Left renal cortex interstitium (tissue), 4 donors: ENCODE data around the gene EPHB2. TPM values are rescaled to one million over a fixed set of nuclear protein-coding genes. Genes with fewer than 3 reads are reported as not detected.

Experiments
- DNase-seq, 4 donors: peaks; one replicate each; pipeline ENCODE4 v3.0.0-alpha.2; 2013; ENCODE audit warnings: low read depth in 4 of 4, low spot score in 2 of 4, missing footprints in 1 of 4
- polyA plus RNA-seq, 4 donors: library from polyadenylated mRNA; unstranded; fragments of 120-200 nt; gene quantifications; one replicate each; pipeline ENCODE4 v1.2.1, GENCODE V29; 2013; ENCODE audit not compliant: insufficient read length in 4 of 4

Gene EPHB2
- polyA plus RNA-seq, 4 donors = 9.5 to 15.4 (median 12.6) TPM

GRCh38 chr1:22794647-22795365 is 84.2 kb downstream of the EPHB2 start:
- no peak for DNase-seq

- DNase-seq = no peak
Observed at GRCh38 chr1:22795366-22795714, 84.7 kb downstream of the EPHB2 start.

DNA sequence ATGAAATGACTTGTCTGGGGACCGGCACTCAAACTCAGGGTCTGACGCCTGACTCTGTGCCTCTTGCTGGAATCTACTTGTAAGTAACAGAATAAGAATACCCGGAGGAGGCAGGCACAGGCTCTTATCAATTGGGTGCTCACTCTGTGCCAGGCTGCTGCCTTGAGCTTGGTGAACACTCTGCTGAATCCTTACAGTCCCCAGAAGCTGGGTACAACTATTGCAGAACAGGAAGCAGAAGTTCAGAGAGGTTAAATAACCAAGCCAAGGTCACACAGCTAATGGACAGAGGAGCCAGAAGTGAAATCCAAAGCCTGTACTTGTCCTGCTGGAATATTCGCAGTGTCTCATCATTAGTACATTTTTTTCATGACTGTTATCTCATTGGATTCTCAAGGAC is 86.0 kb downstream of the EPHB2 start:
- DNase-seq = no peak

DNA sequence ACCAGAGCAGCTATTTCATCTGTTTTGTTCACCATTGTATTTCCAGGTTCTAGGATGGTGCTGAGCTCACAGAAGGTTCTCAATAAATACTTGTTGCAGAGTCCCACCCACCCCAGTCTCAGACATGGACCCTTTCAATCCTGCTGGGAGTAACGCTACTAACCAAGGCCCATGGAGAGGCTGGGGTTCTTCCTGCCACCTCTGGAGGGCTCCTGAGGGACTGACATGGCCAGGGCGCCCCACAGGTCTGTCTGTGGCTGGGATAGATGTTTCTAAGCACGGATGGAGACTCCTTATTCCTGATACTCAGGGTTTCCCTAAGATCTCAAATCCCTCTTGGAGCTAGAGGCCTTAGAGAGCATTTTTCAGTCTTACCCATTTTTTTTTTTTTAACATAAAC is 87.4 kb downstream of the EPHB2 start:
- no peak for DNase-seq

DNA sequence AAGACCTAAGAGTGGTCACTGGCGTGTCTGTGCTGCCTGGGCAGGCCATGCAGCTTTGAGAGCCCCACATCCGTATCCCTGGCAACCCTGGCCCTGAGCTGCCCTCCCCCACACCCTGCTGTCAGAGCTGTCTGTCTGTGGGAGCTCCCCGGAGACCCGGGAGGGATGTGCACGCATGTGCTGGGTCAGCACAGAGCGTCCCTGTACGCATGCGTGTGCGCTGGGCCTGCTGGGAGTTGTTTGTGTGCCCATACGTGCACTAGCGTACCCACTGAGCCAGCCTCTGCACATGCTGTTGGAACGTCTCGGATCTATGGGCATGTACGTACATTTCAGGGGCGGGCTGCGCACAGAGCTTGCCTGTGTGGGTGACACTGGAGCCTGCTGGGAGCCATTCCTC is 89.3 kb downstream of the EPHB2 start:
- no peak for DNase-seq

GRCh38 chr1:22800629-22801028 is 90.0 kb downstream of the EPHB2 start:
- DNase-seq = no peak

DNA sequence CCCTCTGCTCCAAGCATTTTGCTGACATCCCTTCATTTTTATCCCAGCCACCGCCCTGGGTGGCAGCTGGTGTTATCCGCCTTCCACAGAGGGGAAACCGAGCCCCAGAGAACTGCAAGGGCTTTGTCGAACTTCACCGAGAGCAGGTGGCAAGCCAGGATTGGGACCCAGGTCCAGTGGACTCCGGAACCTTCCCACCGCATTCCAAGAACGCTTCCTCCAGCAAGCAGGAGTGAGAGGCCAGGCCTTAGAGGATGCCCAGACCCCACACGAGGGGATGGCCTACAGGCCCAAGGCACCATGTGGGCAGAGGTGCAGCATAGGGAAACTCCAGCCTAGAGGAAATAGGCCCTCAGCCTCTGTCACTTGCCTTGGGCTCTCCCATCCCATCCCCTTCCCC is 90.7 kb downstream of the EPHB2 start:
- DNase-seq = no peak

DNA sequence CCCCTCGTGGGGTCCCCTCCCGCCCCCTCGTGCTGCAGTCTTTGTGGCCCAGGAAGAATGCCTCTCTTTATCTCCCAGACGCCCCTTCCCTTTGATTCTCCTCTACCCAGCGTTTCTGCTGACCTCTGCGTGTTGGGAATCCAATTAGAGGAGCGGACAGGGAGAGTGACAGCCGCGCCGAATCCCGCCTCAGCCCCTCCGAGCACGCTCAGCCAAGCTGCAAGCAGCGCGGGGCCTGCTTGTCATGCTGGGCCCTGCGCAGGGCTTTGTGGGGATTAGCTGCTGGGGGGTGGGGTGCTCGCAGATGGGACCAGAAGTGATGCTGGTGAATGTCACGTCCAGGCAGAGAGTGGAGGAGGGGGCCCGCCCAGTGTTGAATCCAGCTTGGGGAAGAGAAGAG is 91.1 kb downstream of the EPHB2 start:
- DNase-seq = no peak

DNA sequence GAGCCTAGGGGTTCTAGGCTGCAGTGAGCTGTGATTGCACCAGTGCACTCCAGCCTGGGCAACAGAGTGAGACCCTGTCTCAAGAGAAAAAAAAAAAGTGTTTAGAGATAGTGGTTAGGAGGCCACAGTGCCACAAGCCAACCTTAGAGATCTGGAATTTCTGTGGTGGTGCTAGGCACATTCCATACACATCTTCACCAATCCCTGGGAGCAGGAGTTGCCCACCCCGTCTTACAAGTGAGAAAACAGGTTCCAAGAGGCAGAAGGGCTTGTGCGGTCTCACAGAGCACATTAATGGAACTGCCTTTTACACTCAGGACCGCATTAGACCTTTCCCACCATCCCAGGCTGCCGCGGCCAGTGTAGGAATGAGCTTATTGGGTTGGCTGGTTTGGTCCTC is 93.2 kb downstream of the EPHB2 start:
- no peak for DNase-seq

- DNase-seq = no peak
Observed at GRCh38 chr1:22804406-22804805, 93.8 kb downstream of the EPHB2 start.

DNA sequence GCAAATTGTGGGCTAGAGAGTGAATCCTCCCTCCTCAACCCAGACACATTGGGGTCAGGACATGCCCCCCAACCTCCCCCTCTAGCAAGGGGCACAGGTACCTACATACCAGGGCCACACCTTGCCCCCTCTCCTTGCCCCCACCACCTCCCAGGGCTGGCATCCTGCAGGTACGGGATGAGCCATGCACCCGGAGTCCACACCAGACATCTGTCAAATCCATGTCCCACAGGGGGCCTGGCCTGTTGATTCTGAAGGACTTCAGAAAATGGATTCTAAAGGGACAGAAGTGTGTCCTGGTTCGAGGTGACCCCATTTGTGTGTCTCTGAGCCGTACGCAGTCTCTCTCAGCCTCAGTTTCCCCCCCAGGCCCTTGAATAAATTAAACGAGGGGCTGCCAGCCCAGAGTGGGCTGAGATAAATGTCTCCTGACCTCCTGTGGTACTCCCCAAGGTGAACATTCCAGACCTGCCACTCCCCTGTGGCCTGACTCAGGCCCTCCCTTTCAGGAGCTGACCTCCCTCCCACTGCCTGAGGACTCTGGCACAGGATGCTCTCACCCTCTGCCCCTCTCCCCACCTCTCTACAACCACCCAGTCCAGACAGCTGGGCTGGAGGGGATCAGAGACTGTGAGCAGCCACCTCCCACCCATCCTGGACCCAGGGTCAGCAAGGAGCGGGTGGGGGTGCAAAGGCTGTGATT is 94.5 kb downstream of the EPHB2 start:
- no peak for DNase-seq

GRCh38 chr1:22805672-22806038 is 95.0 kb downstream of the EPHB2 start:
- no peak for DNase-seq

DNA sequence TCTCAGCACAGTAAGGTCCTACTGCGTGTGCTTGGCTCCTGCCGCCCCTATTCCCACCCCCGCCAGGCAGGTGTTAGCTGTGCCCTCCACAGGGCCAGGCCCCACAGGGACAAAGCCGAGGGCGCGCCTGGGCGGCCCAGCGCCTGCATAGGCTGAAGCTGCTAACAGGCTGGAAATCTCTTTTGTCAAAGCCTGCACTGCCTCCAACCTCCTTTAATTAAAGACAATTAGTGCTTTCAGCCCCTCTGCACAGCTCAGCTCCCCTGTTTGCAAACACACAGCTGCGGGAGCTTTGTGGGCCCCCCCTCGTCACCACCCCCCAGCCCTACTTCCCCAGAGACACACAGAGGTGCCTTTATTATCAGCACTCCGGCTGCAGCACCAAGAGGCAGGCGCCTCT is 95.9 kb downstream of the EPHB2 start:
- no peak for DNase-seq

DNA sequence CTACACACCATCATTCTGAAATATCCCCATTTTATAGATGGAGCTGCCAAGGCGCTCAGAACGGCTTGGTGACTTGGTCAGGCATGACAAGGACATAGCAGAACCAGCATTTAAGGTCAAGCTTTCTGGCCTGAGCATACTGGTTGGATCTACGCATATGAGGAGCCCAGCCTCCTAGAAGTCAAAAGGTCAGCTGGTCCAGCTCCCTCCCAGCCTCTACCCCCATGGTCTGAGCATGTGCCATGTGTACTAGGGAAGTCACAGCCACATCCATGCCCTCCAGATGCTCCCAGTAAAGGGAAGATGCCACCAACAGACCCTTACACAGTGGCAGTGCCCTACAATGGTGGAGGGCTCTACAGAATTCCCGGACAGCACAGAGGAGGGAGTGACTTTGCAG is 96.7 kb downstream of the EPHB2 start:
- no peak for DNase-seq

DNA sequence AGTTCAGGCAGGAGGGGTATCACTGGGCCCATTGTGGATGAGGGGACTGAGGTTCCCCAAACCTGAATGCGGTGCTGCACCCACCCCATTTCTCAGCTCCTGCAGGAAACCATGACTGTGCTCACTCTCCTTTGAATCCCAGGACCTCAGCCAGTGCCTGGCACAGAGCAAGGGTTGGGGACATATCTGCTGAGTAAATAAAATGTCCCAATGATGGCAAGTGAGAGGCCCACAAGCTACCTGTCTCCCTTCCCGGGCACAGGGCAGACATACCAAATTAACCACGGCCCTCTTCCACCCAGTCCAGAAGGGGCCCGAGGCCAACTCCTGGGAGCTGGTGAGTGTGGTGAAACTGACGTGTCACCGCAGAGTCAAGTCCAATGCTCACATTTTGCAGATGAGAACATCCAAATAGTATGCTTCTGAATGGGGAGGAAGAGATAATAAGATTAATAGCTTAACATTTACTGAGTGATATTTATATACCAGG is 97.6 kb downstream of the EPHB2 start:
- no peak for DNase-seq

DNA sequence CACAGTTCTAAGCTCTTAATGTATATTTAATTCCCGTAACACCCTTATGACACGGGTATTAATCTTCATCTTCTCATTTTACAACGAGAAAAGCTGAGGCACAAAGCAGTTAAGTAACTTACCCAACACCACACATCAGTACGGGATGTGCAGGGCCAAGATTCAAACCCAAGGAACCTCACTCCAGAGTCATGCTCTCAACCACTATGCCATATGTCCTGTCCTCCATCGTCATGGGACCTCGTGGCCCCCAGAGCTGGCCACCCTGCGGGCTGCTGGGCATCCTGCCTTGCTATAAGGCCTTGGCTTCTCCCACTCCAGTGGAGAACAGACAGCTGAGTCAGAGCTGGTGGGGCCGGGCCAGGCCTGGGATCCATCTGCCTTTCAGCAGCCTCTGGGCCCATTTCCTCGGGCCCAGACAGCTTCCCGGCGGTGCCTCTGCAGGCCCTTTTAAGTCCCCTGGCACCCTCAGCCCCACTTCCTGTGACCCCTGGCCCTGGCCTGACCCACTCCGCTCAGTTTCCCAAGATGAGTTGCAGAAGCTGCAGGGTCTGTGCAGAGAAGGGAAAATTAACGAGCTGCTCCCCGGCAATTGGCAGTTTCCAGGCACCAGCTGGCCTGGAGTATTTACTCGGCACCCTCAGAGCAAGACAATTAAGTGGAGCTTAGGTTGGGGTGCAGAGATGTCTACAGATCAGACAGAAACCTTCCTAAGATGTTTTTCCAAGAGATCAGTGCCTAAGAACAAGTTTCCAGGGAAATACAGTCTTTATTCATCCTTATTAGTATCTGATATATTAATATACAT is 98.2 kb downstream of the EPHB2 start:
- no peak for DNase-seq

- no peak for DNase-seq
Observed at GRCh38 chr1:22809783-22810182, 99.1 kb downstream of the EPHB2 start.

- DNase-seq = no peak
Observed at GRCh38 chr1:22810378-22810777, 99.7 kb downstream of the EPHB2 start.

DNA sequence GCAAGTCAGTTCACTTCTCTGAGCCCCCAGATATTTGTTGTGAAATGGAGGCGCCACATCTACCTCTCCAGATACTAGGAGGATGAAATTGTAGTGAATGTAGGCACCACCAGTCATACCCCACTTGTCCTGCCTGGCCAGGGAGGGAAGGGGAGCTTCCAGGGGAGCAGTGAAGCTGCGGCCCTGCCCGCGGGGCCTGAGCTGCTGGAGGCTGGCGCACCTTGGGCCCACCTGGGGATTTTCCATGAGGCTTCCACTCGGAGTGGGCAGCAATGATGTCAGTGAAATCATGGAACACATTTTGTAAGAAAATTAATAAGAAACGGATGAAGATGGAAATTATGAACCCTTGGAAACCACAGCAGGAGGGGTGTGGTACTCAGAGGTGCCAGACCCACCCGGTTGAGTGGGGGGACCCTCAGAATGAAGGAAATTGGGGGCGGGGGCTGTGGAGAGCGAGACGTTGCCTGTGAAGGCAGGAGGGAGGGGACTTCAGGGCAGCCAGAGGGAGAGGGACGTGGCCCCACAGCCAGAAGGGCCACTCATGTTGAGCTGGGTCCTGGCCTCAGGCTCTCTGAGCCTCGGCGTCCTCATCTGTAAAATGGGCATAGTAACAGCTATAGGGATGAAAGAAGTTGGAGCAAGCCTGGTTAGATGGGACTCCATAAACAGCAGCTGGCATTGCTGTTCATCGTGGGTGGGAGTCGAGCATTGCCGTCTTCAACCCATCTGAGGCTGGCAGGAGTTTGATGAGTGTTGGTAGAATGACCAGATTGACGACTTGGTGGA is 101.6 kb downstream of the EPHB2 start:
- no peak for DNase-seq

DNA sequence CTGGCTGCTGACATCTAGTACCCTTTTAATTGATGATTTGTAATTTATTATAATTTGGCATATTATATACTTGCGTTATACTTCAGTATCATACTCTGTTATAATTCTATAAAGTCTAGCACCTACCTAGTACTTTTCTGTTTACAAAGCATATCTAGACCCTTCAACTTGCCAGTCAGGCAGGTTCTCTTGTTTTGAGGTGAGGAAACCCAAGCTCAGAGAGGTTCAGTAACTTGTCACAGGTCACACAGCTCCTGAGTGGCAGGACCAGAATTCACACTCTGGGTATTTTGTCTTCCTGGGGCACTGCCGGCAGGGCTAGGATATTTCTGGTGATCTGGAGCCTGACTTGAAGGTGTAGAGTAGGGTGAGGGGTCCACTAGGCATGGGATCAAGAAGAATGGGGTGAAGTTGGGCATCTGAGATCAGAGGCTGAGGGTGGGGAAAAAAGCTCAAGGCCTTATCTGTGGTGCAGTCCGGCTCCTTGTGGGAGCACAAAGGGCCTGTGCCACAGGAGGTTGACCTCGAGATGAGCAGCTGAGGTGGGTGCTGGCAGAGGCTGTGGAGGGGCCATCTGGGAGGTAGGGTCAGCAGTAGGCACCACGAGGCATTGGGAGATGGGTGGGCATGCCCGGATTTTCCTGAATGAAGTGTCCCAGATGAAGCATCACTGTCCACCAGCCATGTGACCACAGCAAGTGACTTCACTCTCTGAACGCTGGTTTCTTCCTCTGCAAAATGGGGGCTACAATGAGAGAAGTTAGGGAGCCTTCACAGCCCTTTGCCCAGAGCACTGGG is 102.6 kb downstream of the EPHB2 start:
- no peak for DNase-seq
